H1 (cell line): Measurements from ENCODE around the gene RAB3D. TPM values are rescaled to one million over a fixed set of nuclear protein-coding genes. Genes with fewer than 3 reads are reported as not detected.

Experiments used
- CTCF ChIA-PET: fragments of 300-600 bp; sonication (Branson Sonifier 250); formaldehyde crosslinking; loops from one replicate; lab custom pipeline; 2021; ENCODE audit not compliant: partially characterized antibody; lab: Charles Lee
- POLR2A ChIA-PET: fragments of 300-600 bp; sonication (Branson Sonifier 250); formaldehyde crosslinking; loops from one replicate; lab custom pipeline; 2021; ENCODE audit warnings: inconsistent platforms; ENCODE audit not compliant: partially characterized antibody; lab: Charles Lee
- DNase-seq, 2 experiments: peaks; one replicate each; pipeline versions ENCODE4 v3.0.0 to v3.0.0-alpha.2; 2010 to 2022; ENCODE audit warnings: low spot score in 2 of 2, low read depth in 1 of 2, mixed read lengths in 1 of 2
- FAIRE-seq: peaks from 2 replicates; lab custom pipeline; 2011; peaks lifted over from hg19 to GRCh38; lab: Jason Lieb, UNC
- H2AFZ ChIP-seq: 2 replicates; pipeline ENCODE4 v1.8.1; 2012; ENCODE audit warnings: low read length, inconsistent platforms
- H2AK5ac ChIP-seq: 2 replicates; pipeline ENCODE4 v1.6.1; 2013; ENCODE audit warnings: low read depth, low read length
- H2BK120ac ChIP-seq: replicated peaks from 2 replicates; pipeline ENCODE3; 2013; ENCODE audit warnings: low read depth, low read length, inconsistent platforms
- H2BK12ac ChIP-seq: 2 replicates; pipeline ENCODE4 v1.6.1; 2013; ENCODE audit warnings: low read depth, low read length
- H2BK15ac ChIP-seq: 2 replicates; pipeline ENCODE4 v1.6.1; 2013; ENCODE audit warnings: low read length
- H2BK20ac ChIP-seq: 2 replicates; pipeline ENCODE4 v1.6.1; 2013; ENCODE audit warnings: low read length
- H2BK5ac ChIP-seq: 2 replicates; pipeline ENCODE4 v1.6.1; 2013; ENCODE audit warnings: low read depth, low read length
- H3K14ac ChIP-seq: 2 replicates; pipeline ENCODE4 v1.6.1; 2013; ENCODE audit warnings: inconsistent platforms; ENCODE audit not compliant: insufficient read length
- H3K18ac ChIP-seq: 2 replicates; pipeline ENCODE4 v1.6.1; 2013; ENCODE audit warnings: low read length; ENCODE audit errors: extremely low read depth
- H3K23ac ChIP-seq: 2 replicates; pipeline ENCODE4 v1.6.1; 2013; ENCODE audit warnings: inconsistent platforms; ENCODE audit not compliant: insufficient read length
- H3K23me2 ChIP-seq: 2 replicates; pipeline ENCODE4 v1.6.1; 2013; ENCODE audit warnings: low read depth, low read length
- H3K27ac ChIP-seq: 2 replicates; pipeline ENCODE4 v1.6.1; 2011; ENCODE audit warnings: low read depth, low read length, inconsistent platforms
- H3K27me3 ChIP-seq, 4 experiments: replicated peaks in 1 of 4; 1 replicate in 1 of 4; 2 replicates in 3 of 4; pipeline versions ENCODE4 v1.6.1 to v1.8.1; 2011 to 2013; ENCODE audit warnings: low read length in 3 of 4, mild to moderate bottlenecking in 3 of 4, inconsistent platforms in 2 of 4, mixed read lengths in 2 of 4, moderate library complexity in 1 of 4; ENCODE audit not compliant: control insufficient read depth in 3 of 4, insufficient read depth in 3 of 4; ENCODE audit errors: extremely low read depth in 1 of 4
- H3K36me3 ChIP-seq, 4 experiments: 2 replicates each; pipeline versions ENCODE4 v1.6.1 to v1.8.1; 2011 to 2013; ENCODE audit warnings: mild to moderate bottlenecking in 4 of 4, low read length in 3 of 4, moderate library complexity in 2 of 4, control low read depth in 1 of 4, inconsistent platforms in 1 of 4; ENCODE audit not compliant: insufficient read depth in 4 of 4, control insufficient read depth in 2 of 4
- H3K4ac ChIP-seq: replicated peaks from 2 replicates; pipeline ENCODE3; 2013; ENCODE audit warnings: low read length, low read depth, mixed read lengths, inconsistent platforms; ENCODE audit not compliant: insufficient read length
- H3K4me1 ChIP-seq, 4 experiments: replicated peaks in 1 of 4; 1 replicate in 1 of 4; 2 replicates in 3 of 4; pipeline versions ENCODE4 v1.6.1 to v1.8.1; 2011 to 2013; ENCODE audit warnings: low read length in 3 of 4, inconsistent platforms in 2 of 4, mixed read lengths in 1 of 4; ENCODE audit not compliant: insufficient read depth in 4 of 4, control insufficient read depth in 3 of 4
- H3K4me2 ChIP-seq, 2 experiments: 2 replicates each; pipeline versions ENCODE4 v1.6.1 to v1.8.1; 2011 to 2013; ENCODE audit warnings: low read depth in 2 of 2, low read length in 2 of 2, control low read depth in 1 of 2, inconsistent platforms in 1 of 2, mild to moderate bottlenecking in 1 of 2; ENCODE audit not compliant: insufficient read depth in 1 of 2
- H3K4me3 ChIP-seq, 4 experiments: fragments of 200-600, 300-600 bp in 1 of 4; sonication (generic), shearing (Covaris generic), sonication (Bioruptor Twin) in 1 of 4; 2 replicates each; pipeline versions ENCODE4 v1.5.1 to v1.8.1; 2011 to 2016; ENCODE audit warnings: low read length in 4 of 4, low read depth in 3 of 4, control low read depth in 2 of 4, inconsistent platforms in 2 of 4, mild to moderate bottlenecking in 2 of 4, mixed read lengths in 1 of 4, moderate library complexity in 1 of 4; ENCODE audit not compliant: insufficient read depth in 2 of 4; ENCODE audit errors: extremely low read depth in 1 of 4
- H3K56ac ChIP-seq: replicated peaks from 2 replicates; pipeline ENCODE3; 2013; ENCODE audit warnings: low read depth, mild to moderate bottlenecking, mixed read lengths, low read length, inconsistent platforms; ENCODE audit not compliant: insufficient read length
- H3K79me1 ChIP-seq: 2 replicates; pipeline ENCODE4 v1.6.1; 2013; ENCODE audit warnings: low read depth, low read length, control low read depth
- H3K79me2 ChIP-seq, 2 experiments: 2 replicates each; pipeline versions ENCODE4 v1.6.1 to v1.8.1; 2012 to 2013; ENCODE audit warnings: low read length in 2 of 2, mild to moderate bottlenecking in 2 of 2, inconsistent platforms in 1 of 2; ENCODE audit not compliant: insufficient read depth in 2 of 2, control insufficient read depth in 1 of 2
- H3K9ac ChIP-seq, 4 experiments: replicated peaks in 1 of 4; 1 replicate in 1 of 4; 2 replicates in 3 of 4; pipeline versions ENCODE4 v1.6.1 to v1.8.1; 2011 to 2013; ENCODE audit warnings: low read depth in 3 of 4, low read length in 3 of 4, control low read depth in 2 of 4, mild to moderate bottlenecking in 2 of 4, moderate library complexity in 2 of 4, inconsistent platforms in 1 of 4; ENCODE audit errors: extremely low read depth in 1 of 4
- H3K9me3 ChIP-seq, 2 experiments: 2 replicates each; pipeline versions ENCODE4 v1.6.1 to v1.8.1; 2012 to 2013; ENCODE audit warnings: mild to moderate bottlenecking in 2 of 2, moderate library complexity in 2 of 2, control low read depth in 1 of 2, inconsistent platforms in 1 of 2, low read depth in 1 of 2, low read length in 1 of 2, mixed read lengths in 1 of 2; ENCODE audit not compliant: insufficient read depth in 2 of 2
- H4K20me1 ChIP-seq, 2 experiments: replicated peaks in 1 of 2; 2 replicates each; pipeline versions ENCODE3 to v1.8.1; 2011 to 2013; ENCODE audit warnings: inconsistent platforms in 2 of 2, low read length in 2 of 2, mild to moderate bottlenecking in 1 of 2; ENCODE audit not compliant: insufficient read depth in 2 of 2, control insufficient read depth in 1 of 2
- H4K5ac ChIP-seq: 2 replicates; pipeline ENCODE4 v1.6.1; 2013; ENCODE audit warnings: low read length, low read depth, mixed read lengths, inconsistent platforms; ENCODE audit not compliant: insufficient read length
- H4K8ac ChIP-seq: 2 replicates; pipeline ENCODE4 v1.8.0; 2013; ENCODE audit warnings: mild to moderate bottlenecking, moderate library complexity, low read length, inconsistent platforms; ENCODE audit not compliant: insufficient read depth; ENCODE audit errors: extremely low read depth
- H4K91ac ChIP-seq: replicated peaks from 2 replicates; pipeline ENCODE3; 2013; ENCODE audit warnings: low read length, mixed read lengths, inconsistent platforms; ENCODE audit not compliant: insufficient read length
- BACH1 ChIP-seq: IDR thresholded peaks from 2 replicates; pipeline ENCODE4 v1.6.1; 2012; ENCODE audit warnings: low read length, improper control_type of control experiment
- CHD2 ChIP-seq: IDR thresholded peaks from 2 replicates; pipeline ENCODE4 v1.6.1; 2012; ENCODE audit warnings: low read length, improper control_type of control experiment
- CTBP2 ChIP-seq: IDR thresholded peaks from 2 replicates; pipeline ENCODE4 v1.7.0; 2011; ENCODE audit warnings: borderline replicate concordance, mild to moderate bottlenecking, moderate library complexity, mixed read lengths, low read length; ENCODE audit not compliant: insufficient read depth, insufficient read length
- POLR2A ChIP-seq, 2 experiments: IDR thresholded peaks; 1 replicate in 1 of 2; 2 replicates in 1 of 2; pipeline ENCODE4 v1.6.1; 2011; ENCODE audit warnings: low read depth in 2 of 2, low read length in 2 of 2, mild to moderate bottlenecking in 2 of 2; ENCODE audit errors: control extremely low read depth in 1 of 2
- SP4 ChIP-seq: IDR thresholded peaks from 2 replicates; pipeline ENCODE4 v1.6.1; 2012; ENCODE audit warnings: low read length, inconsistent platforms
- USF2 ChIP-seq: IDR thresholded peaks from 2 replicates; pipeline ENCODE4 v1.6.1; 2011; ENCODE audit warnings: low read length, improper control_type of control experiment
- WGBS, 2 experiments: shearing (Covaris generic) in 1 of 2; methylation state at CpG; one replicate each; pipeline versions ENCODE4 v1.1.6 to v1.1.7; 2013 to 2015; ENCODE audit warnings: low lambda C conversion rate in 2 of 2, mixed read lengths in 2 of 2, inconsistent platforms in 1 of 2, low coverage in 1 of 2, missing lambda C conversion rate in 1 of 2; ENCODE audit not compliant: insufficient replicate concordance in 2 of 2, insufficient coverage in 1 of 2, insufficient read length in 1 of 2; ENCODE audit errors: extremely low coverage in 1 of 2, missing lambda C conversion rate in 1 of 2; 5-methylcytosine and 5-hydroxymethylcytosine counted together
- polyA plus RNA-seq, 7 experiments: library from polyadenylated mRNA; depleted of rRNA in 3 of 7; stranded (reverse) in 5 of 7; unstranded in 2 of 7; fragments of >200 nt in 5 of 7; fragments of 200-250 nt in 2 of 7; gene quantifications; 1 replicate in 5 of 7; 2 replicates in 1 of 7; 4 replicates in 1 of 7; pipeline versions ENCODE4 v1.2.1 to v1.2.3, GENCODE V29; 2011 to 2013; ENCODE audit warnings: missing spikeins in 2 of 7, mixed read lengths in 2 of 7
- total RNA-seq: library from RNA; stranded (reverse); fragmentation: NEBNext Ultra II Directional; extraction: Animal tissue kit (Norgen Biotek cat#: 25700); gene quantifications from 2 replicates; pipeline ENCODE4 v1.2.1, GENCODE V29; 2021
- TF ChIP-seq, protein P1 (sequence below), 3 experiments: IDR thresholded peaks; 1 replicate in 2 of 3; 2 replicates in 1 of 3; pipeline versions ENCODE4 v1.5.1 to v1.6.1; 2011; ENCODE audit warnings: low read length in 3 of 3, mild to moderate bottlenecking in 3 of 3, inconsistent platforms in 2 of 3, low read depth in 1 of 3, moderate library complexity in 1 of 3; ENCODE audit not compliant: insufficient read depth in 1 of 3; ENCODE audit errors: control extremely low read depth in 1 of 3
- TF ChIP-seq, protein P2 (sequence below): IDR thresholded peaks from 2 replicates; pipeline ENCODE4 v1.6.1; 2012; ENCODE audit warnings: low read length, inconsistent platforms

RAB3D gene
- total and polyA plus RNA-seq, 2 of the 8 experiments (the other 6 are each of a cell fraction or from before 2014, with no cell fraction given) = 17.8 to 23.8 TPM

DNA sequence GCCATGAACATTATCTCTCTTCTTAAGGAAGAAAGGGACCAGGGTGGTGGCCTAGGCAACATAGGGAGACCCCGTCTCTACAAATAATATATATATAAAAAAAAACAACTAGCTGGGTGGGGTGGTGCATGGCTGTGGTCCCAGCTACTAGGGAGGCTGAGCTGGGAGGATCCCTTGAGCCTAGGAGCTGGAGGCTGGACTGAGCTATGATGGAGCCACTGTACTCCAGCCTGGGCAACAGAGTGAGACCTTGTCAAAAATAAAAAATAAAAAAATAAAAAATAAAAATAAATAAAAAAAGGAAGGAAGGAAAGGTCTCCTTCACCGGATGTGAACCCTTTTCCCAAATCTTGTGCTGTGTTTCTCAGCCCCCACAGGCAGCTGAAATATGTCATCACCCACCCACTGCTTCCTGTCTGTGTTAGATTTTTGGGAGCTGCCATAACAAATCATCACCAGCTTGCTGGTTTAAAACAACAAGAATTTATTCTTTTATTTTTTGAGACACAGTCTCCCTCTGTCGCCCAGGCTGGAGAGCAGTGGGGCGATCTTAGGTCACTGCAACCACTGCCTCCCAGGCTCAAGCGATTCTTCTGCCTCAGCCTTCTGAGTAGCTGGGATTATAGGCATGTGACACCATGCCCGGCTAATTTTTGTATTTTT is 53.0 kb downstream of the RAB3D start:
- Histone ChIP-seq H2BK120ac (no peak overlapping the region), H3K79me2 (no peaks in the 10 kb centered on the region), H3K9ac (no peak overlapping the region), H3K4me2 (no peak overlapping the region), H2AK5ac (no peak overlapping the region), H3K23me2 (no peaks in the 10 kb centered on the region; the same call in 1 of the 2 replicates), H2BK5ac (no peak overlapping the region), H3K23ac (no peak overlapping the region), H3K27ac (no peak overlapping the region), H3K4me1 (no peaks in the 10 kb centered on the region), H3K56ac (no peak overlapping the region), H4K5ac (no peak overlapping the region), H4K20me1 (no peaks in the 10 kb centered on the region), H2BK15ac (no peak overlapping the region), H3K4me3 (no peak overlapping the region), H3K79me1 (no peaks in the 10 kb centered on the region), H3K14ac (no peak overlapping the region), H4K91ac (no peak overlapping the region), H3K9me3 (no peaks in the 10 kb centered on the region), H4K8ac (no peak overlapping the region), H3K4ac (no peak overlapping the region), H2BK20ac (no peak overlapping the region), H3K36me3 (no peaks in the 10 kb centered on the region), H3K18ac (no peak overlapping the region), H2BK12ac (no peak overlapping the region), H2AFZ (no peak overlapping the region), H3K27me3 (no peaks in the 10 kb centered on the region)
- no peak for FAIRE-seq
- ChIA-PET POLR2A (no interaction called here), CTCF (interaction anchor here (0.7 to 1.6 kb wide), 10 partner anchors 13 to 283 kb away, joined by 3 to 6 read pairs (median 3); partner anchors contain the start of gene DOCK6)
- WGBS, 2 experiments = 94% methylated on average over 5 of the region's 6 CpGs; no CpG with 5 or more reads in 1 of the 2 experiments
- DNase-seq = no peak
- TF ChIP-seq SP4 = no peak
- no peak for TF ChIP-seq CHD2
- TF ChIP-seq, protein P1, sequence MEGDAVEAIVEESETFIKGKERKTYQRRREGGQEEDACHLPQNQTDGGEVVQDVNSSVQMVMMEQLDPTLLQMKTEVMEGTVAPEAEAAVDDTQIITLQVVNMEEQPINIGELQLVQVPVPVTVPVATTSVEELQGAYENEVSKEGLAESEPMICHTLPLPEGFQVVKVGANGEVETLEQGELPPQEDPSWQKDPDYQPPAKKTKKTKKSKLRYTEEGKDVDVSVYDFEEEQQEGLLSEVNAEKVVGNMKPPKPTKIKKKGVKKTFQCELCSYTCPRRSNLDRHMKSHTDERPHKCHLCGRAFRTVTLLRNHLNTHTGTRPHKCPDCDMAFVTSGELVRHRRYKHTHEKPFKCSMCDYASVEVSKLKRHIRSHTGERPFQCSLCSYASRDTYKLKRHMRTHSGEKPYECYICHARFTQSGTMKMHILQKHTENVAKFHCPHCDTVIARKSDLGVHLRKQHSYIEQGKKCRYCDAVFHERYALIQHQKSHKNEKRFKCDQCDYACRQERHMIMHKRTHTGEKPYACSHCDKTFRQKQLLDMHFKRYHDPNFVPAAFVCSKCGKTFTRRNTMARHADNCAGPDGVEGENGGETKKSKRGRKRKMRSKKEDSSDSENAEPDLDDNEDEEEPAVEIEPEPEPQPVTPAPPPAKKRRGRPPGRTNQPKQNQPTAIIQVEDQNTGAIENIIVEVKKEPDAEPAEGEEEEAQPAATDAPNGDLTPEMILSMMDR (IDR thresholded peaks at IDR 0.05; ENCODE audit: control extremely low read depth in 1 of 3, insufficient read depth in 1 of 3, low read depth in 1 of 3, low read length in 3 of 3) = no peak
- TF ChIP-seq BACH1 = no peak
- no peak for TF ChIP-seq CTBP2
- TF ChIP-seq, protein P2, sequence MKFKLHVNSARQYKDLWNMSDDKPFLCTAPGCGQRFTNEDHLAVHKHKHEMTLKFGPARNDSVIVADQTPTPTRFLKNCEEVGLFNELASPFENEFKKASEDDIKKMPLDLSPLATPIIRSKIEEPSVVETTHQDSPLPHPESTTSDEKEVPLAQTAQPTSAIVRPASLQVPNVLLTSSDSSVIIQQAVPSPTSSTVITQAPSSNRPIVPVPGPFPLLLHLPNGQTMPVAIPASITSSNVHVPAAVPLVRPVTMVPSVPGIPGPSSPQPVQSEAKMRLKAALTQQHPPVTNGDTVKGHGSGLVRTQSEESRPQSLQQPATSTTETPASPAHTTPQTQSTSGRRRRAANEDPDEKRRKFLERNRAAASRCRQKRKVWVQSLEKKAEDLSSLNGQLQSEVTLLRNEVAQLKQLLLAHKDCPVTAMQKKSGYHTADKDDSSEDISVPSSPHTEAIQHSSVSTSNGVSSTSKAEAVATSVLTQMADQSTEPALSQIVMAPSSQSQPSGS = no peak
- no peak for TF ChIP-seq USF2
- TF ChIP-seq POLR2A (IDR thresholded peaks at IDR 0.05; ENCODE audit: control extremely low read depth in 1 of 2, low read depth in 2 of 2, low read length in 2 of 2) = no peak
